AG09309 (cell line): ENCODE data around the gene ING5.

Experiments used
- DNase-seq: peaks from one replicate; pipeline ENCODE4 v3.0.0-alpha.2; 2010; ENCODE audit warnings: low read depth
- H3K4me3 ChIP-seq: 2 replicates; pipeline ENCODE4 v1.5.1; 2011; ENCODE audit warnings: mild to moderate bottlenecking, low read depth, low read length, moderate library complexity; ENCODE audit not compliant: control insufficient read depth
- CTCF ChIP-seq: IDR thresholded peaks from 2 replicates; pipeline ENCODE4 v1.5.1; 2011; ENCODE audit warnings: mild to moderate bottlenecking, low read depth, low read length, inconsistent platforms; ENCODE audit not compliant: insufficient read depth, control insufficient read depth; ENCODE audit errors: missing control alignments

Gene ING5

GRCh38 chr2:241764275-241765241 lies 62.7 kb downstream of the ING5 start:
- no peak overlapping the region for H3K4me3 ChIP-seq
- DNase-seq, result no peak
- no peak for TF ChIP-seq CTCF

GRCh38 chr2:241767464-241768250 lies 65.8 kb downstream of the ING5 start:
- TF ChIP-seq CTCF, result no peak
- H3K4me3 ChIP-seq, result no peak overlapping the region
- DNase-seq, result no peak

- no peak overlapping the region for H3K4me3 ChIP-seq
- TF ChIP-seq CTCF, result no peak
- DNase-seq, result no peak
Observed at GRCh38 chr2:241768251-241768711, 66.4 kb downstream of the ING5 start.

- no peak overlapping the region for H3K4me3 ChIP-seq
- no peak for TF ChIP-seq CTCF
- no peak for DNase-seq
Observed at GRCh38 chr2:241768850-241769249, 67.0 kb downstream of the ING5 start.

GRCh38 chr2:241769819-241770184 lies 68.0 kb downstream of the ING5 start:
- DNase-seq, result no peak
- no peak for TF ChIP-seq CTCF
- no peak overlapping the region for H3K4me3 ChIP-seq

GRCh38 chr2:241770185-241770935 lies 68.5 kb downstream of the ING5 start:
- TF ChIP-seq CTCF, result no peak
- no peak overlapping the region for H3K4me3 ChIP-seq
- no peak for DNase-seq
